GM19468 (cell line): Measurements from ENCODE around the gene VRK3.
"Not testable (repeated sequence)": the region's sequence is repeated elsewhere in the genome, so short reads cannot be mapped to it uniquely, and the experiment has no call there.

ENCODE experiments used
- ATAC-seq: cut with Tn5 transposase; IDR thresholded peaks from one replicate; pipeline ENCODE4 v1.9.1; 2021; ENCODE audit warnings: mild to moderate bottlenecking, moderate library complexity, moderate number of reproducible peaks; ENCODE audit not compliant: unreplicated experiment; ENCODE audit errors: extremely low read depth

VRK3 gene

GRCh38 chr19:49958596-49958995 is 66.6 kb downstream of the VRK3 start:
- ATAC-seq: not testable (repeated sequence)

GRCh38 chr19:49958144-49958543 is 67.0 kb downstream of the VRK3 start:
- ATAC-seq: not testable (repeated sequence)

GRCh38 chr19:49957262-49957915 is 67.8 kb downstream of the VRK3 start:
- no peak for ATAC-seq

- ATAC-seq: no peak
Observed at GRCh38 chr19:49956115-49956495, 69.1 kb downstream of the VRK3 start.

GRCh38 chr19:49954933-49955332 is 70.2 kb downstream of the VRK3 start:
- ATAC-seq: no peak

GRCh38 chr19:49954092-49954829 is 70.9 kb downstream of the VRK3 start:
- no peak for ATAC-seq

- ATAC-seq: no peak
Observed at GRCh38 chr19:49953416-49953815, 71.8 kb downstream of the VRK3 start.

GRCh38 chr19:49952906-49953305 is 72.3 kb downstream of the VRK3 start:
- no peak for ATAC-seq

GRCh38 chr19:49952479-49952836 is 72.7 kb downstream of the VRK3 start:
- ATAC-seq: no peak

GRCh38 chr19:49951806-49952478 is 73.2 kb downstream of the VRK3 start:
- no peak for ATAC-seq

- ATAC-seq: no peak
Observed at GRCh38 chr19:49950956-49951526, 74.1 kb downstream of the VRK3 start.

GRCh38 chr19:49950590-49950948 is 74.6 kb downstream of the VRK3 start:
- ATAC-seq: no peak

GRCh38 chr19:49949742-49950589 is 75.2 kb downstream of the VRK3 start:
- ATAC-seq: no peak

- no peak for ATAC-seq
Observed at GRCh38 chr19:49946415-49946814, 78.8 kb downstream of the VRK3 start.

GRCh38 chr19:49944567-49944966 is 80.6 kb downstream of the VRK3 start:
- not testable (repeated sequence) for ATAC-seq

GRCh38 chr19:49940482-49940791 is 84.7 kb downstream of the VRK3 start:
- ATAC-seq: no peak

- no peak for ATAC-seq
Observed at GRCh38 chr19:49939721-49940481, 85.3 kb downstream of the VRK3 start.

GRCh38 chr19:49938662-49939061 is 86.5 kb downstream of the VRK3 start:
- no peak for ATAC-seq

- ATAC-seq: no peak
Observed at GRCh38 chr19:49937750-49938381, 87.3 kb downstream of the VRK3 start.
